ENCODE measurements around the gene RAPGEF4.
"Not testable (repeated sequence)": the region's sequence is repeated elsewhere in the genome, so short reads cannot be mapped to it uniquely, and the experiment has no call there.

Gene RAPGEF4

DNA sequence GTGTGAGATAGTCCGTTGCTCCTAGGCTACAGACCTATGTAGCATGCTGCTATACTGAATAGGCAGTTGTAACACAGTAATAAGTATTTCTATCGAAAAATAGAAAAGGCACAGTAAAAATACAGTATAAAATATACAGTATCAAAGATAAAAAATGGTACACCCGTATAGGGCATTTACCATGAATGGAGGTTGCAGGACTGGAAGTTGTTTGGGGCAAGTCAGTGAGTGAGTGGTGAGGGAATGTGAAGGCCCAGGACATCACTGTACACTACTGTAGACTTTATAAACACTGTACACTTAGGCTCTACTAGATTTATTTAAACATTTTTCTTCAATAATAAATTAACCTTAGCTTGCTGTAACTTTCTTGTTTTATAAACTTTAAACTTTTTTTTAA lies 343.5 kb downstream of the RAPGEF4 start:
- peak; percentile 71 for DNase-seq

DNA sequence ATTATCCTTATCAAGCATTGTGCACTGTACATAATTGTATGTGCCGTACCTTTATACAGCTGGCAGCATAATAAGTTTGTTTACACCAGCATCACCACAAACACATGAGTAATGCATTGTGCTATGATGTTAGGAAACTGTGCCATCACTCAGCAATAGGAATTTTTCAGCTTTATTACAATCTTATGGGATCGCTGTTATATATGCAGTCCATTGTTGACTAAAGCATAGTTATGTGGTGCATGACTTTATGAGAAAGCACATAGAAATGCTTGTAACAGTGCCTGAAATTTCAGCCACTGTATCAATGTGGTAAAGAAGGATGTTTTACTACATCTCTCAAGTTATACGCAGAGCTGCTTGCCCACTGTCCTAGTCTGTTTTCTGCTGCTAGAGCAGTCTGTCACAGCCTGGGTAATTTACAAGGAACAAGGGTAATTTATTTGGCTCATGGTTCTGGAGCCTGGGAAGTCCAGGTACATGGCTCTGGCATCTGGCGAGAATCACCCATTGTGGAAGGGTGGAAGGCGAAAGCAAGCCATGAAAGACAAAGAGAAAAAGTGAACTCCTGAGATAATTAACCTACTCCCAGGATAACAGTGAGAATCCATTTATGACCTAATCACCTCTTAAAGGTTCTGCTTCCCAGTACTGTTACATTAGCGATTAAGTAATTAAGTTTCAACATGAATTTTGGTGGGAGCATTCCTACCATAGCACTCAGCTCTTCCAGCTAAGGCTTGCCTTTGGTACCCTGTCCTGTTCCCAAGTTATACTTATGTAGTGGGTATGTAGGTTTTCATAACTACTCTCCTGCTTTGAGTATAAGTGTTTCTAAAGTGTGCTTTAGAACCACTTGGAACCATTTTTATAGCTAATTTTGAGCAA lies 344.6 kb downstream of the RAPGEF4 start:
- DNase-seq = peak; percentile 85

DNA sequence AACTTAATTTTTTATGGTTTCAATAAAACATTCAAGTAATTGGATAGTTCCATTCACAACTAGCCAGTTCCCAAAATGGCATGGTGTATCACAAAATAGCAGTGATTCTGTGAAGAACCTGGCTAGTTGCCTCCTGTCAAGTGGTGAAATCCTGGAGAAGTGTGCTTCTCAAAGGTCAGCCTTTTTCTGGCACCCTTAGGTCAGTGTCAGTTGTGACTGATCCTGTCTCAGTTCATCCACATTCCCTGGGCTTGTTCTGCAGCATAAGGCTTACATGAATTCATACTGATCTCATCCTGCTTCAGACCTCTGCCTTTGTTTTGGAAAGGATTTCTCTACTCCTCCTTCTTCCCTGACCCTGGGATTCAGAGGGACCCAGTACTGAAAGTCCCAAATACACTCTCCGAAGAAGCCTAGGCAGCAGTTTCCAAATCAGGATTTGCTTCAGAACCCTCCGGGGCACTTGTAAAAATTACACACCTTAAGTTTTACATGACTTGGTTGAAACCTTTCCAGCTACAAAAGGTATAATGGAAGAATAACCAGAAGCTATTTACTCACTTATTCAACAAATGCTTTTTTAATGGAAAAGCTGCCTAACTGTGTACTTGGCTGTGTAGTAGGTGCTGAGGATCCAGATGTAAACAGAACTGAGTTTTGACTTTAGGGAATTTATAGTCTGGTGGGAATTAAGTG lies 351.0 kb downstream of the RAPGEF4 start:
- peak; percentile 32 for DNase-seq

DNA sequence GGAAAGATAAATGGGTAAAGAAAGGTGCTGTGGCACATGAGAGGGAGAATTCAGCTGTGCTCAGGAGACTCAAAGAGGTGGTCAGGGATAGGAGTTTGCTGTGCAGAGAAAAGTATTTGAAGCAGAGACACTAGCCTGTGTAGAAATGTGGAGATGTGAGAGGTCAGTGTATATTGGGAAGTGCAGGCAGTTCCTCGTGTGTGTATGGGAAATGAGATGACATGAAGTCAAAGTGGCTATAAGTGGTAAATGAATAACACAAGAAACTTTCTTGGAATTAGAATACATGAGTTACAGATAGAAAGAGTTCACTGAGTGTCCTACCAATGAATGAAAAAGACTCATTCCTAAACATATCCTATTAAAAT lies 351.6 kb downstream of the RAPGEF4 start:
- no peak for DNase-seq

DNA sequence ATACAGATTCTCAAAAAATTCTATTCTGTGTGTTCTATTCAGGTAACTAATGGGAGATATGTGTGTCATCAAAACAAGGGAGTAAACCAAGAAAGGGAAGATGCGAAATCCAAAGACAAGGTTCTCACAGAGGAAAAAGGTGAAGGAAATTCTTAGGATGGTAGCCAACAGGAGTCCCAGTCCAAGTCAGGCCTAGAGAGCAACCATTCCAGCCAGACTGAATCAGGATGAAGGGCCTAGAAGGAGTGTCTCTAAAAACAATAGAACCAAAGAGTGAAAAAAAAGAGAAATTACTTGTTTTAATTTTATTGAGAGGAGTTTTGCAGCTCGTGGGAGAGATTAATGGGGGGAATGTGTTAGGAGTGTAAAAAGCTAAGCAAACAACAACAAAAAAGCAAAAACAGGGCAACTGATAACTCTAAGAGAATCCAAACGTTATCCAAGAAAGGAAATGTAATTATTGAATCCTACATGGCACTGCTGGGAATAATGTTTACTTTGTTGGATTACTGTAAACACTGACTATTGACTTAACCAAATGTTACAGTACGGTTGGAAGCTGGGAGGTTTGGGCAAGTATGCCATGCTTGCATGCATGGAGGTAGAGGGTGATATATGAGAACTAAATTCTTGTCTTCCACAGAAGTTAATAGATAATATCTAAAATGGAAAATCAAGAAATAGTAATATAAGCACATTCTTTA lies 352.3 kb downstream of the RAPGEF4 start:
- DNase-seq = no peak

DNA sequence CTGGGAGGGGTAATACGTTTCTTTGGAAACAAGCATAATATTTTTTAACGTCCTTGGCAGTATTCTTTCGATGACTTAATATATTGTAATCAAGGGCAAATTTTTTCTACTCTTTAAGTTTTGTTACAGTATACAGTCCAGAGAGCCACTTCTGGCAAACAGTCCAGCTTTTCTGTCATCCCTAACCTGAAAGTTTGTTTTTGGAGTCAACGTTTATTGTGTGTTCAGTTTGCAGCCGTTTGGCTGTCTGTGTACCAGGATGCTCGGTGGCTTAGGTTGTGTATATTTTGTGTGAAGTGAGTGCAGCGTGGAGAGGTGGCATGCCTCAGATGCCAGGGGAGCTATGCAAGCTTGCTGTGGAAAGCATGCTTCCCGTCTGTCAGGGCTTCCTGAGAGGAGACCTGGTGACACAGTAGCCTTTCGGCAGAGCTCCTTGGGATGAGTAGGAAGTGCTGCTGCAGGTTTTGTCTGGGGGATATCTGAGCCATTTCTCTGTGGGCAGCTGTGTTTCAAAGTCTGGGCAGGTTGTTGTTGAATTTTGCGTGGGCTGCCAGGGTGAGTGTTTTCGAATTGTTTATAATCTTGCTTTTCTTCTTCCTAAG lies 354.7 kb downstream of the RAPGEF4 start:
- peak; percentile 47 for DNase-seq

DNA sequence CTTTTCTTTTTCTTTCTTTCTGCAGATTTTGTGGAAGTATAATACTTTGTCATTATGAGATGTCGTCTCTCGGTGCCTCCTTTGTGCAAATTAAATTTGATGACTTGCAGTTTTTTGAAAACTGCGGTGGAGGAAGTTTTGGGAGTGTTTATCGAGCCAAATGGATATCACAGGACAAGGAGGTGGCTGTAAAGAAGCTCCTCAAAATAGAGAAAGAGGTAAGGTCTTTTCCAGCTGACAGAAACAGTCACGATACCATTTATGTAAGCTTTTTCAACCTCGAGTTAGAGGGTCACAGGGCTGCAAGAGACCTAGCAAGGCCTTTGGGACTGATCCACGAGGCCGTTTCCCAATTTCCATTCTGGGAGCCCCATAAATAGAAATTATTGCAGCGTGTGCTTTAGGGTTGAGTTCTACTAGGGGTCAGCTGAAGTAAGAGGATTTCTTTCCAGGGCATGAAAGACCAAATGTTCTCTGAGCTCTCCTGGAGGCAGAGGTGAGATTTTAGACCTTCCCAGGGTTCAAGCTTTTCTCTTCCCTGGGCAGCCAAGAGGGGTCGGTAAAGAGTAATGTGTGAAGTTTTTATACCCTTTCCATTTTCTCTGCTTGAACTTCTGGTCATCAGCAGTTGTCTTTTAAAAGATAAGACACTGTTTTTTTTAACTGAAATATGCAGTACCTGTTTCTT lies 355.5 kb downstream of the RAPGEF4 start:
- DNase-seq = peak; percentile 47

DNA sequence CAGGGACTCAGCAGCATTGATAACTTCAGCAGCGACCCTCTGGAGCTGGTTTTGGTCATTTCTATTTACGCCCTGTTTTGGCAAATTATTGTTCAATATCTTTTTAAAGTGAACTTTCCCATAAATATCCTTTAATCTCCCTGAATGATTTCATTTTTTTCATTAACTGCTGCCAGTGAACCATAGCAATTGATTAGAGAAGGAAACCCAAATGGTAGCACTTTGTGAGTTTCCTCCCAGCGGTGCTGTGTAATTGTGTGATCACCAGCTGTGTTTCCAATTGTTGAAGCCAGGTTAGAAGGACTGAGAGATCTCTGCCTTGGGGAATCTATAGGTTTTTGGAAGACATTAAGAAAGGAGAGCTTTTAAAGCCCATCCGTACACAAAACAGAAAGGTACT lies 356.3 kb downstream of the RAPGEF4 start:
- no peak for DNase-seq

DNA sequence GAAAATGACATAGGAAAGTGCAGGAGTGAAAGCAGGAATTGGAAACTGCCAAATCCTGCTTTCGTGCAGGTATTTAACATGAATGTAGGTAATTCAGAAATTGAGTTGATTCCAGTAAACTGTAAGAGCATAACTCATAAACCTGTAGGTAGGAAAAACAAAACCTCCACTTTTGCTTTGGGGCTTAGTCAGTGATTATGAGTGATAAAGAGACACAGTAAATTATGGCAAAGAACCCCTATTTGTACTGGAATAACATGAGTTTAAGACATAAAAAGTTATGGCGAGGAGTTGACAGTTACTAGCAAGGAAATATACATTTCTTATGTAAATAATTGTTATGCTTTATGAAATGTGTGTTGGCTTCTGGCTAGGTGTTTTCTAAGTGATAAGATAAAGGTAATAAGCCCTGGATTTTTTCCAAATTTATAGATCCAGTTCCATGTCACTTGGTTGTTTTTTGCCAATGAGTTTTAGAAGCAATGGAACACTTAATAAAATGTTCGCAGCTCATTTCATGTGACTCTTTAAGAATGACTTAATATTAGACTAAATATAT lies 357.3 kb downstream of the RAPGEF4 start:
- DNase-seq = no peak

DNA sequence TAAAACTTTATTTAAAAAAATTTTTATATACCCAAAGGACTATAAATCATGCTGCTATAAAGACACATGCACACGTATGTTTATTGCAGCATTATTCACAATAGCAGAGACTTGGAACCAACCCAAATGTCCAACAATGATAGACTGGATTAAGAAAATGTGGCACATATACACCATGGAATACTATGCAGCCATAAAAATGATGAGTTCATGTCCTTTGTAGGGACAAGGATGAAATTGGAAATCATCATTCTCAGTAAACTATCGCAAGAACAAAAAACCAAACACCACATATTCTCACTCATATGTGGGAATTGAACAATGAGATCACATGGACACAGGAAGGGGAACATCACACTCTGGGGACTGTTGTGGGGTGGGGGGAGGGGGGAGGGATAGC lies 358.0 kb downstream of the RAPGEF4 start:
- not testable (repeated sequence) for DNase-seq

DNA sequence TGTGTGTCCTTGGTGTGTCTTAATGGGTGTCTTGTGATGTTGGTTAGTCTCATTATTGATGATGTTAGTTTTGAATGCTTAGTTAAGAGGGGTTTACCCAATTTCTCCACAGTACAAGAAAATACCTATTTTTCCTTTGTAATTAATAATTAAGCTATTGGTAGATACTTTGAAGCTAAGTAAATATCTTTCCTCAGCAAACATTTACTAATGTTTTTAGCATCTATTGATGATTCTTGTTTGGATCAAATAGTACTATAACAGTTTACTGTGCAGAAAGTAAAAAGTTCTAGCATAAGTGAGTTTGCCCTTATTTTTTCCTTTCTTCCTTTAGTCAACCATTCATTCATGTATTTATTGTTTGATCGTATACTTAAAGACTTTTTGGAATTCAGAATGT lies 359.1 kb downstream of the RAPGEF4 start:
- no peak for DNase-seq

DNA sequence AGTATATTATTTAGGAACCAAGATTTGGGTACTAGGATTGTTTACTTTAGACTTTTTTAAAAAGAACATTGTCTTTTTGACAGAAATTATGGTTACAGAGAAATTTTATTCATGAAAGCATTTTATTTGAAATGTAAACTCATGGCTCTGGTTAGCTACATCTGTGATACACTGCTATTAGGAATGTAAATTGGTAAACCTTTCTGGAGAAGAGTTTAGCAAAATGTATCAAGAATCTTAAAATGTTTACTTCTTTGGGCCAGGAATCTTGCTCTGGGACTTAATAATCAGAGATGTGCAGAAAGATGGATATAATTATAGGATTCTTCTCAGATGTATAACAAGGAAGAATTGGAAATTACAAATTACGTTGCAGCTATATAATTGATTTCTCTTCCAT lies 359.7 kb downstream of the RAPGEF4 start:
- DNase-seq = no peak

DNA sequence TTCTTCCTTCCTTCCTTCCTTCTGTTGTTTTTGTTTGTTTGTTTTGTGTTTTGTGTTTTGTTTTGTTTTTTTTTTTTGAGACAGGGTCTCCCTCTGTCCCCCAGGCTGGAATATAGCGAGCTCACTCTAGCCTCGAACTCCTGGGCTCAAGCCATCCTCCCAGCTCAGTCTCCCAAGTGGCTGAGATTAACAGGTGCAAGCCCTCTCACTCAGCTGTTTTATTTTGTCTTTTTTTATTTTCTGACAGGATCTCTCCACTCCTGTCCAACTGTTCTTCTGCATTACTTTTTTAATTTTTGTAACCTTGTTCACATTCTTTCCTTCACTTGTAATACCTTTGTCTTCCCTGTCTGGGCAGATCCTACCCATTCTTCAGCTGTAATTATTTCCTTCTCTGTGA lies 363.6 kb downstream of the RAPGEF4 start:
- no peak for DNase-seq

DNA sequence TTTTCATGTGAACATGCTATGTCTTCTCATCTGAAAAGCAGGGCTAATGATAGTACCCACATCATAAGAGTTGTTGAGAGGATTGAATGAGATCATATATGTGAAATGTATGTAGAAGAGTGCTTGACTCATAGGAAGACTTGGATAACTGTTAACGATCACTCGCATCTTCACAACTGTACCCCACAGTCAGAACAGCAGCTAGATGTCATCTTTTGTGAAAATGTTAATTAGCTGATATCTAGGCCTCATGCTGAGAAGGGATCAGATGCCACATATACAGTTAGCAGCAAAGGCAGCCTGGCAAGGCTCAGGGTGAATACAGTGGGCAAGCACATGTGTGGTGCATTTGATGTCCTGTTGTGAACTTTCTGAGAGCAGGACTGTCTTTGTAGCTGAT lies 364.2 kb downstream of the RAPGEF4 start:
- no peak for DNase-seq

DNA sequence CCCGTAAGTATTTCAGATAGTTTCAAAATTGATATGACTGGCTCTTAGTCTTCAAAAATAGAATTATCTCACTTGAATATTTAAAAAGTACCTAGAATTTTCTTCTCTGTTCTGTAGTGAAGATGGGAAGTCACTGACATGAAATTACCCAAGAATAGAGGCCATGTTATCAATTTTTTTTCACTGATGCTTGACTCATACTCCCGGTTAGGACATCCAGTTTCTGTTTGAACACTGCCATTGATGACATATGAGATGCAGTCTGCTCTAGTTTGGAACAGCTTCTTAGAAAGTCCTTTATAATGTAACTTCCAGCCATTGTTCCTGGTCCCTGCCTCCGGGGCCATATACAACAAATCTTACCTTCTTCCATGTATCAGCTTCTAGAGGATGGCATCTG lies 366.0 kb downstream of the RAPGEF4 start:
- DNase-seq = no peak

All from DMS79 treated with DMSO at 0.1 percent for 48 hours (cell line).